B cell (primary cell): ENCODE results near the gene FLNA. TPM values are rescaled to one million over a fixed set of nuclear protein-coding genes. Genes with fewer than 3 reads are reported as not detected.

Source experiments
- ATAC-seq: fragments of 200-7000 bp; cut with Tn5 transposase; one replicate; pipeline ENCODE4 v1.10.0; 2021; ENCODE audit warnings: low read depth, mild to moderate bottlenecking, moderate number of reproducible peaks, moderate library complexity
- CTCF ChIA-PET: fragments of 350-600 bp; sonication (Branson Sonifier 250); formaldehyde crosslinking; loops from one replicate; lab custom pipeline; 2021; ENCODE audit warnings: antibody characterized with exemption, inconsistent platforms; lab: Charles Lee
- POLR2A ChIA-PET: fragments of 350-600 bp; sonication (Branson Sonifier 250); formaldehyde crosslinking; loops from one replicate; lab custom pipeline; 2021; ENCODE audit warnings: antibody characterized with exemption; lab: Charles Lee
- DNase-seq: peaks from one replicate; pipeline ENCODE4 v3.0.0; 2013
- H2AFZ ChIP-seq: 2 replicates; pipeline ENCODE4 v1.6.1; 2012; ENCODE audit warnings: mild to moderate bottlenecking, low read depth, low read length; ENCODE audit not compliant: insufficient read depth, poor library complexity, severe bottlenecking
- H3K27ac ChIP-seq, 2 donors: 1 replicate in 1 of 2; 2 replicates in 1 of 2; pipeline ENCODE4 v1.5.1; 2012 to 2013; ENCODE audit warnings: low read length in 2 of 2, mild to moderate bottlenecking in 2 of 2, moderate library complexity in 1 of 2
- H3K27me3 ChIP-seq, 4 experiments: fragments of 200-600 bp in 1 of 4; sonication (generic) in 1 of 4; replicated peaks in 1 of 4; 1 replicate in 2 of 4; 2 replicates in 2 of 4; pipeline versions ENCODE4 v1.6.1 to v1.7.0; 2013 to 2016; ENCODE audit warnings: low read length in 3 of 4, mild to moderate bottlenecking in 2 of 4, mixed read lengths in 1 of 4, moderate library complexity in 1 of 4; ENCODE audit not compliant: insufficient read depth in 4 of 4, control insufficient read depth in 3 of 4; ENCODE audit errors: control extremely low read depth in 1 of 4
- H3K36me3 ChIP-seq, 2 experiments: replicated peaks in 1 of 2; 1 replicate in 1 of 2; 2 replicates in 1 of 2; pipeline versions ENCODE4 v1.6.1 to v1.7.1; 2013; ENCODE audit warnings: low read length in 1 of 2; ENCODE audit not compliant: insufficient read depth in 2 of 2, control insufficient read depth in 1 of 2; ENCODE audit errors: control extremely low read depth in 1 of 2, extremely low read depth in 1 of 2
- H3K4me1 ChIP-seq, 2 donors: fragments of 200-600 bp in 1 of 2; sonication (generic) in 1 of 2; 1 replicate in 1 of 2; 2 replicates in 1 of 2; pipeline versions ENCODE4 v1.5.1 to v1.6.1; 2013 to 2017; ENCODE audit warnings: low read length in 2 of 2; ENCODE audit not compliant: control insufficient read depth in 2 of 2, insufficient read depth in 2 of 2
- H3K4me2 ChIP-seq: replicated peaks from 2 replicates; pipeline ENCODE3; 2012; ENCODE audit warnings: mild to moderate bottlenecking, low read depth, low read length; ENCODE audit not compliant: poor library complexity, severe bottlenecking
- H3K4me3 ChIP-seq, 5 experiments: fragments of 200-600 bp in 1 of 5; sonication (generic) in 1 of 5; 1 replicate in 3 of 5; 2 replicates in 2 of 5; pipeline versions ENCODE4 v1.5.1 to v1.7.0; 2011 to 2016; ENCODE audit warnings: low read length in 4 of 5, mild to moderate bottlenecking in 4 of 5, low read depth in 2 of 5, control low read depth in 1 of 5, moderate library complexity in 1 of 5; ENCODE audit not compliant: insufficient read depth in 1 of 5; ENCODE audit errors: control extremely low read depth in 1 of 5, extremely low read depth in 1 of 5
- H3K79me2 ChIP-seq: fragments of 200-600 bp; sonication (generic); one replicate; pipeline ENCODE4 v1.6.0; 2016; ENCODE audit warnings: low read length; ENCODE audit not compliant: control insufficient read depth, insufficient read depth
- H3K9ac ChIP-seq: fragments of 200-600 bp; sonication (generic); 2 replicates; pipeline ENCODE4 v1.6.1; 2017; ENCODE audit warnings: mild to moderate bottlenecking, low read length, moderate library complexity
- H3K9me3 ChIP-seq, 3 donors: one replicate each; pipeline versions ENCODE4 v1.6.1 to v1.7.1; 2013; ENCODE audit warnings: low read length in 2 of 3; ENCODE audit not compliant: control insufficient read depth in 2 of 3, insufficient read depth in 1 of 3; ENCODE audit errors: control extremely low read depth in 1 of 3
- H4K20me1 ChIP-seq: 2 replicates; pipeline ENCODE4 v1.6.0; 2012; ENCODE audit warnings: mild to moderate bottlenecking, low read length; ENCODE audit not compliant: insufficient read depth, control insufficient read depth, poor library complexity, severe bottlenecking
- H3K27ac Mint-ChIP-seq: one replicate; pipeline ENCODE4 v1.8.0; 2021; ENCODE audit warnings: mixed read lengths
- H3K27me3 Mint-ChIP-seq: one replicate; pipeline ENCODE4 v1.8.0; 2021; ENCODE audit warnings: mixed read lengths
- H3K4me1 Mint-ChIP-seq: one replicate; pipeline ENCODE4 v1.8.0; 2021; ENCODE audit warnings: mixed read lengths
- H3K4me3 Mint-ChIP-seq: one replicate; pipeline ENCODE4 v1.8.0; 2021; ENCODE audit warnings: mixed read lengths
- H3K9me3 Mint-ChIP-seq: one replicate; pipeline ENCODE4 v1.8.0; 2022; ENCODE audit warnings: mixed read lengths; ENCODE audit not compliant: insufficient read depth
- CTCF ChIP-seq: fragments of 200-600 bp; IDR thresholded peaks from one replicate; pipeline ENCODE4 v1.8.0; 2022; ENCODE audit warnings: antibody characterized with exemption, mild to moderate bottlenecking
- EZH2 ChIP-seq: IDR thresholded peaks from 2 replicates; pipeline ENCODE4 v1.6.1; 2012; ENCODE audit warnings: borderline replicate concordance, low read depth, mild to moderate bottlenecking, moderate library complexity, low read length; ENCODE audit not compliant: insufficient read depth, poor library complexity, severe bottlenecking
- WGBS: methylation state at CpG from one replicate; pipeline ENCODE4 v1.1.5; 2013; ENCODE audit warnings: missing lambda C conversion rate; ENCODE audit not compliant: insufficient coverage; 5-methylcytosine and 5-hydroxymethylcytosine counted together
- intact Hi-C: fragments of 100-400 bp; cut with micrococcal nuclease; formaldehyde crosslinking; loops from one replicate; pipeline ENCODE4 v1.10.0; 2022
- polyA plus RNA-seq: library from polyadenylated mRNA; depleted of rRNA; stranded (reverse); fragments of >200 nt; gene quantifications from 2 replicates; pipeline ENCODE4 v1.2.3, GENCODE V29; 2012
- total RNA-seq, 2 donors: library from RNA; stranded (reverse); fragments of 120-200 nt in 1 of 2; gene quantifications; 1 replicate in 1 of 2; 2 replicates in 1 of 2; pipeline versions ENCODE4 v1.2.3 to v1.2.4, GENCODE V29; 2013 to 2022

The FLNA gene
- total and polyA plus RNA-seq, 2 donors (not counting 1 experiment from before 2014, with no cell fraction given), result 342 to 510 TPM

GRCh38 chrX:154317391-154317995 is 56.9 kb downstream of the FLNA start:
- no peaks in the 10 kb centered on the region for H4K20me1 ChIP-seq
- H3K27ac ChIP-seq, result no peak overlapping the region
- H3K4me1 Mint-ChIP-seq, result peaks cover 29% of the 10 kb centered on the region
- H3K4me1 ChIP-seq, result peaks cover 11 to 25% of the 10 kb centered on the region in 2 donors
- H3K4me3 ChIP-seq, result no peak overlapping the region
- ChIA-PET CTCF (interaction anchor here (0.7 to 2.0 kb wide), 5 partner anchors 9 to 219 kb away, joined by 3 to 8 read pairs (median 5); no protein-coding TSS in a partner anchor), POLR2A (interaction anchor here (1.2 kb wide), 1 partner anchor 94 kb away, joined by 3 read pairs; no protein-coding TSS in a partner anchor)
- no peaks in the 10 kb centered on the region for H3K36me3 ChIP-seq
- H3K27me3 ChIP-seq, result no peaks in the 10 kb centered on the region
- no peaks in the 10 kb centered on the region for H3K9me3 ChIP-seq
- H3K79me2 ChIP-seq, result no peaks in the 10 kb centered on the region
- peak overlapping the region; percentile 48 for H2AFZ ChIP-seq
- no peak overlapping the region for H3K9ac ChIP-seq
- peak overlapping the region; percentile 41 for H3K4me2 ChIP-seq
- WGBS, result 37% methylated on average over 7 of the region's 7 CpGs
- intact Hi-C loops, result no loop called here
- H3K27ac Mint-ChIP-seq, result peak overlapping the region; percentile 43
- ATAC-seq, result no peak
- peak; percentile 46 for DNase-seq
- peak overlapping the region; percentile 21 for H3K4me3 Mint-ChIP-seq
- TF ChIP-seq EZH2 (no peak), CTCF (peak; percentile 39)
- no peaks in the 10 kb centered on the region for H3K27me3 Mint-ChIP-seq
- H3K9me3 Mint-ChIP-seq, result no peaks in the 10 kb centered on the region

- Mint-ChIP-seq H3K27ac (no peak overlapping the region), H3K4me3 (no peak overlapping the region), H3K27me3 (no peaks in the 10 kb centered on the region), H3K9me3 (no peaks in the 10 kb centered on the region), H3K4me1 (peaks cover 17% of the 10 kb centered on the region)
- Histone ChIP-seq H3K27ac (no peak overlapping the region), H2AFZ (no peak overlapping the region), H3K4me2 (no peak overlapping the region), H3K9me3 (no peaks in the 10 kb centered on the region), H3K4me1 (peaks cover 6 to 9% of the 10 kb centered on the region in 2 donors), H3K79me2 (no peaks in the 10 kb centered on the region), H3K9ac (no peak overlapping the region), H3K4me3 (no peak overlapping the region), H4K20me1 (no peaks in the 10 kb centered on the region), H3K36me3 (no peaks in the 10 kb centered on the region), H3K27me3 (no peaks in the 10 kb centered on the region)
- ATAC-seq (no peak), DNase-seq (no peak)
- CTCF ChIA-PET, result interaction anchor here (0.7 to 1.3 kb wide), 2 partner anchors 10 to 179 kb away, joined by 3 read pairs; no protein-coding TSS in a partner anchor
- POLR2A ChIA-PET, result no interaction called here
- TF ChIP-seq EZH2, result no peak
- no peak for TF ChIP-seq CTCF
- intact Hi-C loops, result no loop called here
- no CpG with 5 or more reads among the region's 3 CpGs for WGBS
Measured at GRCh38 chrX:154315416-154315815, 59.0 kb downstream of the FLNA start.
